ENCODE measurements around the gene RPL13. TPM values are rescaled to one million over a fixed set of nuclear protein-coding genes. Genes with fewer than 3 reads are reported as not detected.

The RPL13 gene
- total RNA-seq = 7,681 and 7,976 TPM in 2 replicates

GRCh38 chr16:89560378-89561141 is at the start of gene RPL13:
Gene RPL13 (plus strand): TSS chr16:89560682. CDS start chr16:89560960, 278 bp downstream.

DNA sequence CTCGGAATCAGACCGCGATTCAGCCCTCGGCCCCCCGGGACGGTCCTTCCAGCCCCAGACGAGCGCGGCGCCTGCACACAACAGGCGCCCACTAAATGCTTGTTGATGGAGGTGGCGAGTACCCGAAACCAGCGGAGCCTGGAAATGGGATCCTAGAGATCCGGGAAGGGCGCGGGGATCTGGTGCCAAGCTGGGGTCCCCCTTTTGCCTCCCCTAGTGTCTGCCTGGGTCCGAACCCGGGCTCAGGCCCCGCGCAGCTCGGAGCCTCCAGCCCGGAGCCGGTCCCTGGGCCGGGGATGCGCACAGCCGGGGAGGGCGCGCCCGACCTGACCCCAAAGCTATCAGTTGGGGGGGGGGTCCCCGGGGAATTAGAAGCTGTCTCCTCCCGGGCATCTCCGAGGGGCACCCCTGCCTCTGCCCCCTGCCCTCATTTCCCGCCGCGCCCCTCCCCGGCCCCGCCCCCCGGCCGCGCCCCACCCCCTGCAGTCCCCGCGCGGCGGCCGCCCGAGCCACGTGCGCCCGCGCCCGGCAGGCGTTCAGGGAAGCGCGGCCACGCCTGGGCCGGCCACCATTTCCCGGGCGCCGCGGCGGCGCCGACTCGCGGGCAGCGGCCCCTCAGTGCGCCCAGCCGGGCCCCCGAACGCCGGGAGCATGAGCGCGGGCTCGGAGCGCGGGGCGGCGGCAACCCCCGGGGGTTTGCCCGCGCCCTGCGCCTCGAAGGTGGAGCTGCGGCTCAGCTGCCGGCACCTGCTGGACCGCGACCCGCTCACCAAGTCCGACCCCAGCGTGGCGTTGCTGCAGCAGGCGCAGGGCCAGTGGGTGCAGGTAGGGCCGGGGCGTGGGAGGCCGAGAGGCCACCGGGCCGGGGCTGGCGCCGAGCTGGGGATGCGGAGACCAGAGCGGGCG is 15.0 kb downstream of the RPL13 start, which contains the start of gene CPNE7:
Gene CPNE7 (plus strand): TSS at position 512 of the 906 bp plus-strand sequence. CDS start 140 bp downstream, at position 652.

GRCh38 chr16:89613231-89613953 is 52.9 kb downstream of the RPL13 start, which contains the start of gene DPEP1:
Gene DPEP1 (plus strand): TSS chr16:89613642. CDS start chr16:89630411, 16,769 bp downstream.

Other genes starting within 250 kb of the RPL13 start
- gene ANKRD11, start 70.1 kb upstream of the RPL13 start, total RNA-seq = 43.9 and 51.7 TPM in 2 replicates
- 63.1 and 126 TPM in 2 replicates for gene SPG7, start 52.3 kb upstream of the RPL13 start, total RNA-seq
- gene CPNE7, start 15.1 kb downstream of the RPL13 start, total RNA-seq = 0.70 and 4.8 TPM in 2 replicates
- gene DPEP1, start 53.0 kb downstream of the RPL13 start, total RNA-seq = not detected in 2 replicates
- gene CHMP1A, start 97.0 kb downstream of the RPL13 start, total RNA-seq = 97.5 and 103 TPM in 2 replicates
- gene SPATA33, start 97.2 kb downstream of the RPL13 start, total RNA-seq = 3.6 and 5.2 TPM in 2 replicates
- gene CDK10, start 126.0 kb downstream of the RPL13 start, total RNA-seq = 34.2 and 49.0 TPM in 2 replicates
- gene SPATA2L, start 141.0 kb downstream of the RPL13 start, total RNA-seq = 14.1 and 18.1 TPM in 2 replicates
- 2.7 and 4.8 TPM in 2 replicates for gene VPS9D1, start 160.2 kb downstream of the RPL13 start, total RNA-seq
- gene ZNF276, start 160.9 kb downstream of the RPL13 start, total RNA-seq = 10.5 TPM in 2 replicates

All from hair follicular keratinocyte (primary cell).